CD8-positive, alpha-beta memory T cell (primary cell): ENCODE measurements around the gene CCL5. TPM values are rescaled to one million over a fixed set of nuclear protein-coding genes. Genes with fewer than 3 reads are reported as not detected.

Source experiments
- CTCF ChIA-PET: fragments of 350-600 bp; sonication (Branson Sonifier 250); formaldehyde crosslinking; loops from one replicate; lab custom pipeline; 2021; ENCODE audit warnings: antibody characterized with exemption; lab: Charles Lee
- POLR2A ChIA-PET: fragments of 350-600 bp; sonication (Branson Sonifier 250); formaldehyde crosslinking; loops from one replicate; lab custom pipeline; 2021; ENCODE audit warnings: antibody characterized with exemption; lab: Charles Lee
- DNase-seq, 5 donors: peaks; one replicate each; pipeline versions ENCODE4 v3.0.0 to v3.0.0-alpha.2; 2020 to 2022; ENCODE audit warnings: mixed read lengths in 1 of 5
- H3K27ac ChIP-seq: one replicate; pipeline ENCODE4 v1.7.0; 2013; ENCODE audit warnings: low read depth, mild to moderate bottlenecking, low read length, moderate library complexity
- H3K27me3 ChIP-seq: 2 replicates; pipeline ENCODE4 v1.7.0; 2013; ENCODE audit warnings: low read length, mild to moderate bottlenecking; ENCODE audit not compliant: insufficient read depth, poor library complexity, severe bottlenecking
- H3K36me3 ChIP-seq: 2 replicates; pipeline ENCODE4 v1.7.0; 2013; ENCODE audit warnings: mild to moderate bottlenecking, low read length, moderate library complexity; ENCODE audit not compliant: insufficient read depth
- H3K4me1 ChIP-seq: 2 replicates; pipeline ENCODE4 v1.7.0; 2013; ENCODE audit warnings: mild to moderate bottlenecking, low read length, moderate library complexity; ENCODE audit not compliant: insufficient read depth
- H3K4me3 ChIP-seq: 2 replicates; pipeline ENCODE4 v1.7.0; 2013; ENCODE audit warnings: mild to moderate bottlenecking, low read length
- H3K9me3 ChIP-seq: 2 replicates; pipeline ENCODE4 v1.7.0; 2013; ENCODE audit warnings: mild to moderate bottlenecking, low read length
- H3K27ac Mint-ChIP-seq, 8 donors: one replicate each; pipeline ENCODE4 v1.8.0; 2020 to 2021; ENCODE audit warnings: mixed read lengths in 8 of 8, mild to moderate bottlenecking in 6 of 8, inconsistent platforms in 3 of 8, moderate library complexity in 3 of 8
- H3K27me3 Mint-ChIP-seq, 2 donors: one replicate each; pipeline ENCODE4 v1.8.0; 2020 to 2021; ENCODE audit warnings: mixed read lengths in 2 of 2, mild to moderate bottlenecking in 1 of 2, moderate library complexity in 1 of 2
- H3K36me3 Mint-ChIP-seq, 3 donors: one replicate each; pipeline ENCODE4 v1.8.0; 2020 to 2021; ENCODE audit warnings: mixed read lengths in 3 of 3, inconsistent platforms in 1 of 3, mild to moderate bottlenecking in 1 of 3
- H3K4me1 Mint-ChIP-seq, 3 donors: one replicate each; pipeline ENCODE4 v1.8.0; 2020 to 2021; ENCODE audit warnings: mixed read lengths in 3 of 3, inconsistent platforms in 1 of 3, mild to moderate bottlenecking in 1 of 3
- H3K4me3 Mint-ChIP-seq, 7 donors: one replicate each; pipeline ENCODE4 v1.8.0; 2020 to 2021; ENCODE audit warnings: mixed read lengths in 7 of 7, mild to moderate bottlenecking in 6 of 7, moderate library complexity in 4 of 7, inconsistent platforms in 2 of 7
- H3K9me3 Mint-ChIP-seq, 5 donors: one replicate each; pipeline ENCODE4 v1.8.0; 2020 to 2022; ENCODE audit warnings: mixed read lengths in 5 of 5, mild to moderate bottlenecking in 3 of 5, moderate library complexity in 2 of 5, inconsistent platforms in 1 of 5
- polyA plus RNA-seq: library from polyadenylated mRNA; unstranded; fragments of 300-500 nt; fragmentation: Illumina TruSeq; gene quantifications from one replicate; pipeline ENCODE4 v1.2.3, GENCODE V29; 2021
- total RNA-seq, 2 experiments: library from RNA; stranded (reverse); gene quantifications; one replicate each; pipeline ENCODE4 v1.2.3, GENCODE V29; 2021

CCL5 gene
- total and polyA plus RNA-seq, 3 experiments from 2014 or later, result 580 to 2,769 (median 591) TPM

DNA sequence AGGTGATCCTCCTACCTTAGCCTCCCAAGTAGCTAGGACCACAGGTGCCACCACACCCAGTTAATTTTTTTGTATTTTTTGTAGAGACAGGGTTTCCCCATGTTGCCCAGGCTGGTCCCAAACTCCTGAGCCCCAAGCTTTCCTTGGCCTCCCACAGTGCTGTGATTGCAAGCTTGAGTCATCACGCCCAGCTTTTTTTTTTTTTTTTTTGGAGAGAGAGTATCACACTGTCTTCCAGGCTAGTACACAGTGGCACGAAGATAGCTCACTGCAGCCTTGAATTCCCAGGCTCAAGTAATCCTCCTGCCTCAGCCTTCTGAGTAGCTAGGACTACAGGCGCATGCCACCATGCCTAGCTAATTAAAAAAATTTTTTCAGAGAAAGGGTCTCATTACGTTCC is 38.7 kb downstream of the CCL5 start:
- Mint-ChIP-seq H3K4me1 (peaks cover 0 to 5% (median 3%) of the 10 kb centered on the region in 3 donors), H3K27ac (peak overlapping the region in 1 of 8 donors; percentile 50), H3K36me3 (peaks cover 10 to 80% (median 24%) of the 10 kb centered on the region in 3 donors), H3K27me3 (no peaks in the 10 kb centered on the region), H3K9me3 (no peaks in the 10 kb centered on the region), H3K4me3 (no peak overlapping the region)
- CTCF ChIA-PET, result interaction anchor here (1.1 to 1.5 kb wide), 3 partner anchors 9 to 308 kb away, joined by 3 to 6 read pairs (median 4); no protein-coding TSS in a partner anchor
- POLR2A ChIA-PET, result no interaction called here
- DNase-seq, result no peak
- H3K4me3 ChIP-seq, result no peak overlapping the region
- H3K27me3 ChIP-seq, result no peaks in the 10 kb centered on the region
- H3K27ac ChIP-seq, result no peak overlapping the region
- H3K4me1 ChIP-seq, result no peaks in the 10 kb centered on the region
- peaks cover 54% of the 10 kb centered on the region for H3K36me3 ChIP-seq
- H3K9me3 ChIP-seq, result no peaks in the 10 kb centered on the region

DNA sequence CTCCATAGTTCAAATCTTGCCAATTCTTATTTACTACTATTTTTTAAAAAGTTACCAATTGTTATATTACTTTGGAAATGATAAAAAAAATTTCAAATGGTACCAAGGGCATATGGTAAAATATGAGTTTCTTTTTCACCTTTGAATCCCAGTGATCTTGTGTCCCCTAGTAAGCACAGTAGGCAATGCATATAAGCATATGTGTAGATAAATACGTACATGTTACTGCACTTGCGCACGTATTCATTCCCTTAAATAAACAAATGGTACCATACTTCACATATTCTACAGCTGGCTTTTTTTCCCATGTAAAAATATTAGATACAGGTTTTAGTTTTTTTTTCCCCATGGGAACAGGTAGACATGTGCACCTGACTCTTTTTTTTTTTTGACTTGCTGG is 39.1 kb downstream of the CCL5 start:
- H3K27me3 ChIP-seq, result no peaks in the 10 kb centered on the region
- DNase-seq, result no peak
- no peaks in the 10 kb centered on the region for H3K9me3 ChIP-seq
- H3K27me3 Mint-ChIP-seq, result no peaks in the 10 kb centered on the region
- H3K4me1 Mint-ChIP-seq, result peaks cover 0 to 5% (median 3%) of the 10 kb centered on the region in 3 donors
- H3K36me3 ChIP-seq, result peaks cover 55% of the 10 kb centered on the region
- no peak overlapping the region for H3K4me3 Mint-ChIP-seq
- peaks cover 14 to 80% (median 24%) of the 10 kb centered on the region in 3 donors for H3K36me3 Mint-ChIP-seq
- no peak overlapping the region for H3K4me3 ChIP-seq
- H3K27ac Mint-ChIP-seq, result no peak overlapping the region
- H3K4me1 ChIP-seq, result no peaks in the 10 kb centered on the region
- no peak overlapping the region for H3K27ac ChIP-seq
- ChIA-PET CTCF (interaction anchor here (1.1 to 1.5 kb wide), 3 partner anchors 10 to 308 kb away, joined by 3 to 6 read pairs (median 4); no protein-coding TSS in a partner anchor), POLR2A (no interaction called here)
- no peaks in the 10 kb centered on the region for H3K9me3 Mint-ChIP-seq

DNA sequence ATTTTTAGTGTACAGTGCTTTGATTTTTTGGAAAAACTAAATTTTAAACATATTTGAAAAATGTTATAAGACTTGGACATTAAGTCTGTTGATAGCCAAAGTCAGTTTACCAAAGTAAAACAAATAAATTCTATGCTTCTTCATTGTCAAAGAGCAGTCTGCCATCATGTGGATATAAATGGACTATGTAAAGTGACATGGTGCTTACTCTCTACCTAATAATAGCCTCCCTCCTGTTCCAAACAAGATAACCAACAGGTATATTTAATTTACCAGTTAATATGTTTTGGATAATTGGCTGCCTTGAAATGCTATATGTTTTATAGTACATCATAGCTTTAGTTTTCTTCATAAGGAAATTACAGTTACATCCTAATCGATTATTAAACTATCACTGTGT is 55.0 kb downstream of the CCL5 start:
- Histone ChIP-seq H3K4me3 (no peak overlapping the region), H3K4me1 (no peaks in the 10 kb centered on the region), H3K27me3 (no peaks in the 10 kb centered on the region), H3K27ac (no peak overlapping the region), H3K36me3 (peaks cover 33% of the 10 kb centered on the region), H3K9me3 (no peaks in the 10 kb centered on the region)
- Mint-ChIP-seq H3K4me3 (no peak overlapping the region), H3K9me3 (no peaks in the 10 kb centered on the region), H3K27ac (no peak overlapping the region), H3K36me3 (peaks cover 11 to 78% (median 26%) of the 10 kb centered on the region in 3 donors), H3K4me1 (peaks cover 15 to 41% (median 37%) of the 10 kb centered on the region in 3 donors), H3K27me3 (no peaks in the 10 kb centered on the region)
- no peak for DNase-seq
- ChIA-PET CTCF (no interaction called here), POLR2A (interaction anchor here (1.0 kb wide), 1 partner anchor 16 kb away, joined by 4 read pairs; the partner anchor contains the start of gene TAF15)

Other genes with a start within 250 kb of the CCL5 start
- gene RASL10B, start 148.7 kb downstream of the CCL5 start, total RNA-seq, result under 1 TPM; 0.79 to 0.80 TPM
- 0.12 TPM for gene RASL10B, start 148.7 kb downstream of the CCL5 start, polyA plus RNA-seq
- gene GAS2L2, start 127.1 kb downstream of the CCL5 start, total RNA-seq, result under 1 TPM in 1 of 2 experiments, not detected in 1; 0.07 TPM
- not detected for gene GAS2L2, start 127.1 kb downstream of the CCL5 start, polyA plus RNA-seq
- gene C17orf50, start 119.5 kb downstream of the CCL5 start, total RNA-seq, result not detected
- gene C17orf50, start 119.5 kb downstream of the CCL5 start, polyA plus RNA-seq, result not detected
- not detected for gene MMP28, start 84.7 kb downstream of the CCL5 start, total RNA-seq
- gene MMP28, start 84.7 kb downstream of the CCL5 start, polyA plus RNA-seq, result not detected
- gene TAF15, start 70.9 kb downstream of the CCL5 start, total RNA-seq, result 100 to 1,000 TPM; 274 to 291 TPM
- 21.5 TPM for gene TAF15, start 70.9 kb downstream of the CCL5 start, polyA plus RNA-seq
- gene HEATR9, start 11.5 kb downstream of the CCL5 start, total RNA-seq, result 1 to 10 TPM; 2.3 to 2.6 TPM
- gene HEATR9, start 11.5 kb downstream of the CCL5 start, polyA plus RNA-seq, result 0.55 TPM
- 1 to 10 TPM; 2.5 to 3.1 TPM for gene RDM1, start 50.4 kb upstream of the CCL5 start, total RNA-seq
- gene RDM1, start 50.4 kb upstream of the CCL5 start, polyA plus RNA-seq, result 2.8 TPM
- gene LYZL6, start 63.4 kb upstream of the CCL5 start, total RNA-seq, result not detected
- not detected for gene LYZL6, start 63.4 kb upstream of the CCL5 start, polyA plus RNA-seq
- not detected for gene CCL16, start 101.1 kb upstream of the CCL5 start, total RNA-seq
- gene CCL16, start 101.1 kb upstream of the CCL5 start, polyA plus RNA-seq, result not detected
- gene CCL14, start 106.4 kb upstream of the CCL5 start, total RNA-seq, result not detected
- not detected for gene CCL14, start 106.4 kb upstream of the CCL5 start, polyA plus RNA-seq
- not detected for gene CCL15, start 121.2 kb upstream of the CCL5 start, total RNA-seq
- gene CCL15, start 121.2 kb upstream of the CCL5 start, polyA plus RNA-seq, result not detected
- gene CCL23, start 137.6 kb upstream of the CCL5 start, total RNA-seq, result under 1 TPM in 1 of 2 experiments, not detected in 1; 0.37 TPM
- gene CCL23, start 137.6 kb upstream of the CCL5 start, polyA plus RNA-seq, result not detected
- gene CCL18, start 183.9 kb upstream of the CCL5 start, total RNA-seq, result not detected
- gene CCL18, start 183.9 kb upstream of the CCL5 start, polyA plus RNA-seq, result not detected
- gene CCL3, start 209.8 kb upstream of the CCL5 start, total RNA-seq, result 1,000 to 10,000 TPM; 1,154 to 1,264 TPM
- gene CCL3, start 209.8 kb upstream of the CCL5 start, polyA plus RNA-seq, result 2.3 TPM
- 1,000 to 10,000 TPM; 1,703 to 1,794 TPM for gene CCL4, start 223.5 kb upstream of the CCL5 start, total RNA-seq
- 161 TPM for gene CCL4, start 223.5 kb upstream of the CCL5 start, polyA plus RNA-seq